GM23338 (cell line): ENCODE measurements around the gene FDX1.

Experiments
- CREB1 ChIP-seq: fragments of 250-450 bp; sonication (Bioruptor Pico); IDR thresholded peaks from 2 replicates; pipeline ENCODE4 v1.5.0; 2020; ENCODE audit warnings: low read depth, mild to moderate bottlenecking, moderate library complexity
- CTCF ChIP-seq, 2 experiments: fragments of 200-600 bp in 1 of 2; sonication (generic) in 1 of 2; conservative IDR thresholded peaks; 2 replicates each; pipeline versions ENCODE4 v1.5.1 to v1.6.1; 2016 to 2017; ENCODE audit warnings: antibody characterized with exemption in 2 of 2, low read depth in 2 of 2, mild to moderate bottlenecking in 2 of 2, moderate library complexity in 1 of 2
- ETS1 ChIP-seq: IDR thresholded peaks from 2 replicates; pipeline ENCODE4 v1.6.1; 2016; ENCODE audit warnings: antibody characterized with exemption
- EZH2 ChIP-seq: fragments of 200-600 bp; sonication (generic); IDR thresholded peaks from one replicate; pipeline ENCODE4 v1.8.0; 2017; ENCODE audit warnings: antibody characterized with exemption, mild to moderate bottlenecking, low read depth; ENCODE audit not compliant: unreplicated experiment
- EZH2phosphoT487 ChIP-seq: fragments of 200-600 bp; sonication (generic); IDR thresholded peaks from one replicate; pipeline ENCODE4 v1.8.1; 2018; ENCODE audit warnings: antibody characterized with exemption; ENCODE audit not compliant: unreplicated experiment
- JUNB ChIP-seq: IDR thresholded peaks from one replicate; pipeline ENCODE4 v1.6.1; 2016; ENCODE audit warnings: antibody characterized with exemption; ENCODE audit not compliant: unreplicated experiment
- NANOG ChIP-seq: IDR thresholded peaks from 2 replicates; pipeline ENCODE4 v1.6.1; 2016; ENCODE audit warnings: antibody characterized with exemption, borderline replicate concordance
- POLR2AphosphoS5 ChIP-seq: IDR thresholded peaks from 2 replicates; pipeline ENCODE4 v1.6.1; 2016; ENCODE audit warnings: antibody characterized with exemption, low read depth
- REST ChIP-seq: IDR thresholded peaks from one replicate; pipeline ENCODE4 v1.6.1; 2018; ENCODE audit warnings: antibody characterized with exemption; ENCODE audit not compliant: unreplicated experiment
- STAT1 ChIP-seq: IDR thresholded peaks from one replicate; pipeline ENCODE4 v1.6.1; 2016; ENCODE audit warnings: antibody characterized with exemption; ENCODE audit not compliant: unreplicated experiment
- ZNF114 ChIP-seq: fragments of 250-450 bp; sonication (Bioruptor Pico); IDR thresholded peaks from 2 replicates; pipeline ENCODE4 v1.5.0; 2020; ENCODE audit warnings: mild to moderate bottlenecking, moderate library complexity
- ZNF331 ChIP-seq: fragments of 250-450 bp; sonication (Bioruptor Pico); IDR thresholded peaks from 2 replicates; pipeline ENCODE4 v1.5.0; 2020; ENCODE audit warnings: low read depth, mild to moderate bottlenecking, moderate library complexity
- ZNF462 ChIP-seq: fragments of 250-450 bp; sonication (Bioruptor Pico); IDR thresholded peaks from 2 replicates; pipeline ENCODE4 v1.5.0; 2020; ENCODE audit warnings: mild to moderate bottlenecking, moderate library complexity

GRCh38 chr11:110505528-110506284 is 76.0 kb downstream of the FDX1 start:
- TF ChIP-seq CTCF (conservative IDR thresholded peaks at IDR 0.05; ENCODE audit: low read depth in 2 of 2) (no peak), EZH2phosphoT487 (no peak), EZH2 (no peak), CREB1 (CRISPR knock-in tag) (no peak), POLR2AphosphoS5 (no peak), NANOG (no peak), REST (no peak), ZNF331 (CRISPR knock-in tag) (no peak), ZNF462 (CRISPR knock-in tag) (no peak), JUNB (no peak), STAT1 (no peak), ZNF114 (no peak), ETS1 (no peak)
